Endothelial cell of umbilical vein (primary cell): Measurements from ENCODE around the gene ZMPSTE24. TPM values are rescaled to one million over a fixed set of nuclear protein-coding genes. Genes with fewer than 3 reads are reported as not detected.

Experiments
- BruUV-seq: library from RNA; stranded (reverse); fragments of 400-500 nt; replicated peaks from 2 replicates; lab custom pipeline; 2021; lab: Mats Ljungman, UMichigan
- CTCF ChIA-PET: fragments of 300-600, 350-600 bp; sonication (Branson Sonifier 250); formaldehyde crosslinking; loops from one replicate; lab custom pipeline; 2021; ENCODE audit warnings: antibody characterized with exemption, inconsistent platforms; lab: Charles Lee
- POLR2A ChIA-PET: fragments of 300-600, 350-600 bp; sonication (Branson Sonifier 250); formaldehyde crosslinking; loops from one replicate; lab custom pipeline; 2021; ENCODE audit warnings: antibody characterized with exemption, inconsistent platforms; lab: Charles Lee
- DNase-seq: peaks from one replicate; pipeline ENCODE4 v3.0.0-alpha.2; 2011; ENCODE audit warnings: low read depth, low spot score
- FAIRE-seq: peaks from 2 replicates; lab custom pipeline; 2011; peaks lifted over from hg19 to GRCh38; lab: Jason Lieb, UNC
- H2AFZ ChIP-seq: 2 replicates; pipeline ENCODE4 v1.6.0; 2012; ENCODE audit warnings: low read depth, low read length, control low read depth, inconsistent platforms
- H3K27ac ChIP-seq: 2 replicates; pipeline ENCODE4 v1.5.1; 2011; ENCODE audit warnings: low read depth, mild to moderate bottlenecking, control low read depth, low read length, moderate library complexity; ENCODE audit not compliant: insufficient read depth
- H3K27me3 ChIP-seq, 2 experiments: 2 replicates each; pipeline versions ENCODE4 v1.6.0 to v1.6.1; 2011; ENCODE audit warnings: low read length in 2 of 2, mixed read lengths in 1 of 2; ENCODE audit not compliant: control insufficient read depth in 2 of 2, insufficient read depth in 2 of 2
- H3K36me3 ChIP-seq, 2 experiments: 2 replicates in 1 of 2; 3 replicates in 1 of 2; pipeline ENCODE4 v1.5.1; 2011; ENCODE audit warnings: low read length in 2 of 2, mild to moderate bottlenecking in 1 of 2, moderate library complexity in 1 of 2; ENCODE audit not compliant: control insufficient read depth in 2 of 2, insufficient read depth in 2 of 2; ENCODE audit errors: extremely low read depth in 1 of 2
- H3K4me1 ChIP-seq: 3 replicates; pipeline ENCODE4 v1.5.1; 2011; ENCODE audit warnings: mild to moderate bottlenecking, low read length; ENCODE audit not compliant: control insufficient read depth, insufficient read depth; ENCODE audit errors: extremely low read depth
- H3K4me2 ChIP-seq: 2 replicates; pipeline ENCODE4 v1.6.1; 2011; ENCODE audit warnings: low read length, control low read depth, mixed read lengths; ENCODE audit not compliant: insufficient read depth
- H3K4me3 ChIP-seq, 3 experiments: fragments of 200-600 bp in 1 of 3; sonication (generic), shearing (Covaris generic) in 1 of 3; replicated peaks in 1 of 3; 2 replicates each; pipeline ENCODE4 v1.5.1; 2011 to 2016; ENCODE audit warnings: control low read depth in 3 of 3, low read length in 3 of 3, mild to moderate bottlenecking in 2 of 3, inconsistent platforms in 1 of 3, low read depth in 1 of 3, moderate library complexity in 1 of 3; ENCODE audit not compliant: insufficient read depth in 1 of 3
- H3K79me2 ChIP-seq: 2 replicates; pipeline ENCODE4 v1.6.0; 2012; ENCODE audit warnings: low read length, inconsistent platforms; ENCODE audit not compliant: control insufficient read depth, insufficient read depth
- H3K9ac ChIP-seq: replicated peaks from 2 replicates; pipeline ENCODE3; 2011; ENCODE audit warnings: low read length, control low read depth; ENCODE audit not compliant: insufficient read depth; ENCODE audit errors: extremely low read depth
- H3K9me1 ChIP-seq: replicated peaks from 3 replicates; pipeline ENCODE4 v1.6.0; 2011; ENCODE audit warnings: mild to moderate bottlenecking, low read length; ENCODE audit not compliant: control insufficient read depth, insufficient read depth; ENCODE audit errors: extremely low read depth
- H3K9me3 ChIP-seq: replicated peaks from 2 replicates; pipeline ENCODE4 v1.5.1; 2012; ENCODE audit warnings: low read length, inconsistent platforms; ENCODE audit not compliant: control insufficient read depth, insufficient read depth
- H4K20me1 ChIP-seq: replicated peaks from 2 replicates; pipeline ENCODE3; 2011; ENCODE audit warnings: mild to moderate bottlenecking, low read length; ENCODE audit not compliant: control insufficient read depth, insufficient read depth; ENCODE audit errors: extremely low read depth
- CTCF ChIP-seq, 2 donors: IDR thresholded peaks; 1 replicate in 1 of 2; 2 replicates in 1 of 2; pipeline ENCODE4 v1.5.1; 2011; ENCODE audit warnings: low read length in 2 of 2, mild to moderate bottlenecking in 2 of 2, moderate library complexity in 2 of 2, control low read depth in 1 of 2, inconsistent platforms in 1 of 2, low read depth in 1 of 2; ENCODE audit not compliant: insufficient read depth in 1 of 2; ENCODE audit errors: extremely low read depth in 1 of 2
- EZH2 ChIP-seq: IDR thresholded peaks from 2 replicates; pipeline ENCODE4 v1.6.1; 2012; ENCODE audit warnings: borderline replicate concordance, low read depth, mild to moderate bottlenecking, moderate library complexity, low read length, inconsistent platforms; ENCODE audit not compliant: severe bottlenecking
- FOS ChIP-seq: IDR thresholded peaks from 2 replicates; pipeline ENCODE4 v1.6.1; 2011; ENCODE audit warnings: mild to moderate bottlenecking, low read length, moderate library complexity, borderline replicate concordance; ENCODE audit not compliant: insufficient read depth
- GATA2 ChIP-seq: IDR thresholded peaks from 2 replicates; pipeline ENCODE4 v1.7.0; 2011; ENCODE audit warnings: low read depth, mild to moderate bottlenecking, moderate library complexity, mixed read lengths, low read length; ENCODE audit not compliant: insufficient read length, insufficient read depth
- JUN ChIP-seq: IDR thresholded peaks from 2 replicates; pipeline ENCODE4 v1.6.1; 2011; ENCODE audit warnings: borderline replicate concordance, low read depth; ENCODE audit not compliant: insufficient read length, insufficient read depth
- MAX ChIP-seq: IDR thresholded peaks from 2 replicates; pipeline ENCODE4 v1.6.1; 2011; ENCODE audit not compliant: insufficient read depth, insufficient read length
- MYC ChIP-seq: IDR thresholded peaks from one replicate; pipeline ENCODE4 v1.6.1; 2011; ENCODE audit warnings: mild to moderate bottlenecking, low read depth, low read length
- POLR2A ChIP-seq: IDR thresholded peaks from 2 replicates; pipeline ENCODE4 v1.6.1; 2012; ENCODE audit warnings: low read depth, mild to moderate bottlenecking, control low read depth, low read length
- POLR2AphosphoS5 ChIP-seq: IDR thresholded peaks from 2 replicates; pipeline ENCODE4 v1.6.1; 2012; ENCODE audit warnings: low read depth, mild to moderate bottlenecking, control low read depth, low read length, moderate library complexity; ENCODE audit not compliant: insufficient read depth
- dilution Hi-C: fragments of 300-500 bp; cut with MboI; formaldehyde crosslinking; loops from one replicate; pipeline ENCODE4 v1.15.0; 2019; ENCODE audit warnings: low sequenced_read_pairs; ENCODE audit not compliant: extremely low pct_ligation_motif_present
- intact Hi-C: fragments of 100-400 bp; cut with micrococcal nuclease; formaldehyde crosslinking; loops from one replicate; pipeline ENCODE4 v1.10.0; 2022
- polyA plus RNA-seq, 4 experiments: library from polyadenylated mRNA; depleted of rRNA in 3 of 4; stranded (reverse) in 3 of 4; unstranded in 1 of 4; fragments of >200 nt; gene quantifications; 2 replicates each; pipeline versions ENCODE4 v1.2.1 to v1.2.3, GENCODE V29; 2011 to 2012; ENCODE audit warnings: missing spikeins in 1 of 4
- total RNA-seq: library from RNA; stranded (reverse); gene quantifications from 2 replicates; pipeline ENCODE4 v1.2.3, GENCODE V29; 2021

ZMPSTE24 gene
- total and polyA plus RNA-seq, 2 donors (not counting 3 experiments of a cell fraction or from before 2014, with no cell fraction given), result 16.9 to 44.7 TPM

DNA sequence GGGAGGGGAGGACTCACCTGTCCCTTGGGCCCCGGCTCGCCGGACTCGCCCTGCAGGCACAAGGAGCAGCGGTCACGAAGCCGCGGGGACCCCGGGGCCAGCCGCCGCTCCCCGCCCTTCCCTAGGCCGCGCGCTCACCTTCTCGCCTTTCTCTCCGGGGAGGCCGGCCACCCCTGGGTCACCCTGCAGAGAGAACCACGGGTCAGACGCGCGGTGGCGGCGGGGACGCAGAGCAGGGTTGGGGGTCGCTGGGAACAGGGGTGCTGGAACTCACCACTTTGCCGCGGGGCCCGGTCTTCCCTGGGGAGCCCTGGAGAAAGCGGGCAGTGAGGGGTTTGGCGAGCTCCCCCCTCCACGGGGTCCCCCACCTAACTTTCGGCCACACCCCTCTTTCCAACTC is 45.8 kb downstream of the ZMPSTE24 start:
- H4K20me1 ChIP-seq, result no peaks in the 10 kb centered on the region
- H3K9me3 ChIP-seq, result no peaks in the 10 kb centered on the region
- no peaks in the 10 kb centered on the region for H3K9me1 ChIP-seq
- ChIA-PET CTCF (no interaction called here), POLR2A (no interaction called here)
- DNase-seq, result no peak
- intact Hi-C loops (no loop called here), dilution Hi-C loops (no loop called here)
- no peaks in the 10 kb centered on the region for H3K79me2 ChIP-seq
- H2AFZ ChIP-seq, result no peak overlapping the region
- no peak overlapping the region for H3K9ac ChIP-seq
- H3K27ac ChIP-seq, result no peak overlapping the region
- H3K36me3 ChIP-seq, result no peaks in the 10 kb centered on the region
- H3K4me1 ChIP-seq, result no peaks in the 10 kb centered on the region
- no TSS peak for BruUV-seq
- H3K27me3 ChIP-seq, result peaks cover 0 to 2% of the 10 kb centered on the region in 2 experiments
- no peak overlapping the region for H3K4me3 ChIP-seq
- no peak for FAIRE-seq
- no peak for TF ChIP-seq MAX
- no peak overlapping the region for H3K4me2 ChIP-seq

DNA sequence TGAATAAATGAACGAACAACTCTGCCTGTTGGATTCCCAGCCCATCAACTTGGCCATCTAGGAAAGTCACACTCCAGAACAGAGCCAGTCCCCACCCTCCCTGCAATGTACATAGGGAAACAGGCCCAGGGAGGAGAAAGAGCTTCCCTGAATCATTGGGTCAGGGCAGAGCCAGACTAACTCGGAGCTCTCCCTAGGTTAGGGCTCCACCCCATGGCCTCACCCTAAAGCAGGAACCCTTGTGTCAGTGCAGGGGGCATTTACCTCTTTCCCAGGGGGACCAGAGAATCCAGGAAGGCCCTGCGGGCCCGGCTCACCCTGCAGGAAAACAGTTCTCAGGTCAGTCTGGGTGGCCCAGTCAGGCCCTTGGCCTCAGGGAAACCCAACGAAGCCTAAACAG is 47.4 kb downstream of the ZMPSTE24 start:
- CTCF ChIA-PET, result interaction anchor here (1.0 to 1.7 kb wide), 5 partner anchors 10 to 161 kb away, joined by 3 to 9 read pairs (median 5); no protein-coding TSS in a partner anchor
- dilution Hi-C loops, result no loop called here
- Histone ChIP-seq H3K9ac (no peak overlapping the region), H3K36me3 (no peaks in the 10 kb centered on the region), H3K4me3 (no peak overlapping the region), H3K9me3 (no peaks in the 10 kb centered on the region), H3K27ac (no peak overlapping the region), H3K4me1 (no peaks in the 10 kb centered on the region), H3K79me2 (no peaks in the 10 kb centered on the region), H3K4me2 (no peak overlapping the region), H3K9me1 (no peaks in the 10 kb centered on the region), H3K27me3 (peaks cover 0 to 2% of the 10 kb centered on the region in 2 experiments), H2AFZ (no peak overlapping the region), H4K20me1 (no peaks in the 10 kb centered on the region)
- no TSS peak for BruUV-seq
- POLR2A ChIA-PET, result no interaction called here
- intact Hi-C loops, result no loop called here
- DNase-seq (no peak), FAIRE-seq (no peak)
- TF ChIP-seq GATA2 (no peak), POLR2AphosphoS5 (no peak), CTCF (IDR thresholded peaks at IDR 0.05; ENCODE audit: extremely low read depth in 1 of 2, insufficient read depth in 1 of 2, low read depth in 1 of 2, low read length in 2 of 2) (no peak), JUN (no peak), FOS (no peak), EZH2 (no peak), MAX (no peak), POLR2A (no peak), MYC (no peak)
